Activated naive CD8-positive, alpha-beta T cell treated with anti-CD3 and anti-CD28 coated beads for 36 hours (primary cell): ENCODE results near the gene STK10. TPM values are rescaled to one million over a fixed set of nuclear protein-coding genes. Genes with fewer than 3 reads are reported as not detected.
A peak's percentile ranks its signal among the peaks of the same experiment; 100 is the strongest.

Experiments
- DNase-seq: peaks from one replicate; pipeline ENCODE4 v3.0.0; 2021
- H3K27ac Mint-ChIP-seq: one replicate; pipeline ENCODE4 v1.8.0; 2022; ENCODE audit warnings: mild to moderate bottlenecking, moderate library complexity, mixed read lengths
- H3K27me3 Mint-ChIP-seq: one replicate; pipeline ENCODE4 v1.8.0; 2022; ENCODE audit warnings: mild to moderate bottlenecking, mixed read lengths
- H3K36me3 Mint-ChIP-seq: one replicate; pipeline ENCODE4 v1.8.0; 2021; ENCODE audit warnings: mild to moderate bottlenecking, mixed read lengths
- H3K4me1 Mint-ChIP-seq: one replicate; pipeline ENCODE4 v1.8.0; 2021; ENCODE audit warnings: mixed read lengths
- H3K4me3 Mint-ChIP-seq: one replicate; pipeline ENCODE4 v1.8.0; 2022; ENCODE audit warnings: mild to moderate bottlenecking, moderate library complexity, mixed read lengths
- H3K9me3 Mint-ChIP-seq: one replicate; pipeline ENCODE4 v1.8.0; 2022; ENCODE audit warnings: mixed read lengths
- total RNA-seq, 2 experiments: library from RNA; stranded (reverse); gene quantifications; one replicate each; pipeline ENCODE4 v1.2.3, GENCODE V29; 2021

STK10 gene
- total RNA-seq, 2 experiments from 2014 or later = 83.7 to 93.2 TPM

DNA sequence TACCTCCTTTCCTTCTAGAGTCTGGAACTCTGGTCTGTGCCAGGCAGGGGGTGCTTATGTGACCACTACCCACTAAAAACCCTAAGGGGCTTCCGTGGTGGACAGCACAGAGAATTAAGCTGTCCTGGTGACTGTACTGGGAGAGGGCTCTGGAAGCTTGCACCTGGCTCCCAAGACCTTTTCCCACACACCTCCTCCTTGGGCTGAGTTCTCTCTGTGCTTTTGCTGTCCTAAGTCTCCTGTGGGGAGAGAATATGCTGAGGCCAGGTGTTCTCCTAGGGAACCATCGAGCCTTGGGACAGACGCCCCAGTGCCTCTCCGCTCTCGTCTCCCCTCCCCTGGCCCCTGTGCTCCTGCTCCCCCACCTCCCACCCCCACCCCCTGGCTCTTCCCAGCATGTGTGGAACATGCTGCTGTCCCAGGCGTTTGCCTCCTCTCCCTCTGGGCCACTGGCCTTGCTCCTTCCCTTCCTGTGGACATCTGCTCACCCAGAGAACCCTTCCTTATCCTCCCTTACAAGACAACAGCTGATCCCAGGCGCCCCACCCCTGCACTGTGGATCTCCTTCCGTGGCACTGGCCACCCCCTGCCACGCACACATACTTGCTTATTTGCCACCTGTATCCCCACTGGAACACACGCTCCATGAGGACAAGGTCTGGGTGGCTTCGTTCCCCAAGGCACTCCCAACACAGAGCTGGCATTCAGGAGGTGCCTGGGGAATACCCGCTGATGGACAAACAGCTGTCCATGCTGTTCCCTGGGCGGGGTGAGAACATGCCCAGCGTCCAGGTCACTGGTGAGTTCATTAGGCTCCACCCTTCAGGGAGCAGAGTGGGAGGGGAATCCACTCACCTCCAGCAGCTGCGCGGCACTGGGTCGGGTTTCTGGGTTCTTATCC is 83.0 kb downstream of the STK10 start:
- Mint-ChIP-seq H3K4me1 (peaks cover 44% of the 10 kb centered on the region), H3K9me3 (no peaks in the 10 kb centered on the region), H3K27ac (peak overlapping the region; percentile 54), H3K36me3 (peaks cover 36% of the 10 kb centered on the region), H3K27me3 (no peaks in the 10 kb centered on the region), H3K4me3 (no peak overlapping the region)
- DNase-seq = no peak

DNA sequence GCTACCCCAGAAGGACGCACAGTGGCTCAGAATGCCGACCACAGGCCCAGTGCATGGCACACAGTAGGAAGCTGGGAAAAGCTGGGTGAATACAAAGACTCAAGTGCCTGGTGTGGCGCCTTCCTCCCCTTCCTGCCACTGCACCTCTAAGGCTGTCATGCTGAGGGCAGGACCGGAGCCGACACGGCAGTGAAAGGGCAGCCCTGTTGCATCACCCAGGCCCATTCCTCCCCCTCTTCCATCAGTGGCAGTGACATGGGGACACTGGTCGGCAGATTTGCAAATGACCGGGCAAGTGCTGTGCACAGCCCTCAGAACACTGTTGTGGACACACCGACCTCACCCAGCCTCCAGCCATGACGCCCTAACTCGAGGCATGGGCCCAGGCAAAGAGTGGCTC is 84.0 kb downstream of the STK10 start:
- peak overlapping the region; percentile 51 for H3K27ac Mint-ChIP-seq
- H3K4me3 Mint-ChIP-seq = no peak overlapping the region
- H3K27me3 Mint-ChIP-seq = no peaks in the 10 kb centered on the region
- no peaks in the 10 kb centered on the region for H3K9me3 Mint-ChIP-seq
- no peak for DNase-seq
- peaks cover 33% of the 10 kb centered on the region for H3K4me1 Mint-ChIP-seq
- H3K36me3 Mint-ChIP-seq = peaks cover 26% of the 10 kb centered on the region

DNA sequence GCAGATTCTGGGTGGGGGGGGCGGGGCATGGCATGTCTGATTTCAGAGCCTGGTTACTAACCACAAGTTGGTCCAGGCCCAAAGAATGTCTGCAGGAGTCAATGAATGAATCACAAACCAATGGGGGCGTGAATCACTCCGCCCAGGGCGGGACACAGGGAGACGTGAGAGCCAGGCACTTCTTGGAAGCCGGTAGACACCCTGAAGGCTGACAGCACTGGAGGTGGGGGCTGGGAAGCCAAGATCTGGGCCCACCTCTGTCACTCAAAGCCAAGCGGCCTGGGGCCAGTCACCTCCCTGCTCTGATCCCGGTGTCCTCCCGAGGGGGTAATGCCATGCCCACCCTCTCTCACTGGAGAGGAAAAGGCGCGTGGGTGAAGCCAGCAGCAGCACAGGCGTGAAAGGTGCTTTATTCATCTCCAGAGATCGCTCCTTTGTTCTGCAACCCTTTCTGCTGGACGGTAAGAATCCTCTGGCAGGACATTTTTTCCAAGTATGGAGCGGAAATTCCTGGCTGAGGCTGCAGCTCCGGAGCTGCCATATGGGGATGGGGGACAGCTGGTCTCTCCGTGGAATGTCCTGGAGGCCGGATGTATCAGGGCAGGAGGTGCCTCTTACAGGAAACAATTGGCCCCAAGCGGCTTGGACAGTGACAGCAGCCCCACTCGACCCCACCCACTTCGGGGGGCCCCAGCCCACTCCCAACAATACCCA is 85.0 kb downstream of the STK10 start:
- Mint-ChIP-seq H3K27ac (peak overlapping the region; percentile 51), H3K27me3 (no peaks in the 10 kb centered on the region), H3K4me3 (no peak overlapping the region), H3K4me1 (peaks cover 28% of the 10 kb centered on the region), H3K9me3 (no peaks in the 10 kb centered on the region), H3K36me3 (peaks cover 28% of the 10 kb centered on the region)
- no peak for DNase-seq

DNA sequence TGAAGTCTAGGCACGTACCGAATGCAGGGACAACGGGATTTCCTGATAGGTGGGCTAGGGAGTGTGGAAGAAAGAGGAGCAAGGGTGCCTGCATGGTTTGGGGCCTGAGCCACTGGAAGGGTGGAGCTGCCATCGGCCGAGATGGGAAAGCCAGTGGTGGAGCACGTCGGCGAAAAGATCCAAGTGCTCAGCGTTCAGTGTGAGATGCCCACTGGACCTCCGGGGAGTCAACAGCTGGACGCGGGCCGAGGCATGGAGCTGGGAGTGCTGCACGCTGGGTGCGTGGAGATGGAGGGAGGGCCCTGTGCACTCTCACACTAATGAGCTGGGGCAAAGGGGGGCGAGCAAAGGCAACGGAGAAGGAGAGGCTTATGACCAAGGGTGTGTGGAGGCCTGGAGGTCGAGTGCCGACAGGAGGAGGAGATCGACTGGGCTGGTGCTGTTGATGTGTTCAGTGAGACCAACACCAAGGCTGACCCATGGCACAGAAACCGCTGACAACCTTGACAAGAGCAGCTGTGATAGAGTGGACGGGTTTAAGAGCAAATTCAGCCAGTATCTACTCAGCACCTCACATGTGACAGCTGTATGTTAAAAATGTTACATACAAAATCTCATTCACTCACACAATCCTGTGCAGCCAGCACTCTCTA is 85.7 kb downstream of the STK10 start:
- no peak for DNase-seq
- Mint-ChIP-seq H3K4me3 (no peak overlapping the region), H3K36me3 (peaks cover 28% of the 10 kb centered on the region), H3K9me3 (no peaks in the 10 kb centered on the region), H3K27ac (no peak overlapping the region), H3K4me1 (peaks cover 21% of the 10 kb centered on the region), H3K27me3 (no peaks in the 10 kb centered on the region)

DNA sequence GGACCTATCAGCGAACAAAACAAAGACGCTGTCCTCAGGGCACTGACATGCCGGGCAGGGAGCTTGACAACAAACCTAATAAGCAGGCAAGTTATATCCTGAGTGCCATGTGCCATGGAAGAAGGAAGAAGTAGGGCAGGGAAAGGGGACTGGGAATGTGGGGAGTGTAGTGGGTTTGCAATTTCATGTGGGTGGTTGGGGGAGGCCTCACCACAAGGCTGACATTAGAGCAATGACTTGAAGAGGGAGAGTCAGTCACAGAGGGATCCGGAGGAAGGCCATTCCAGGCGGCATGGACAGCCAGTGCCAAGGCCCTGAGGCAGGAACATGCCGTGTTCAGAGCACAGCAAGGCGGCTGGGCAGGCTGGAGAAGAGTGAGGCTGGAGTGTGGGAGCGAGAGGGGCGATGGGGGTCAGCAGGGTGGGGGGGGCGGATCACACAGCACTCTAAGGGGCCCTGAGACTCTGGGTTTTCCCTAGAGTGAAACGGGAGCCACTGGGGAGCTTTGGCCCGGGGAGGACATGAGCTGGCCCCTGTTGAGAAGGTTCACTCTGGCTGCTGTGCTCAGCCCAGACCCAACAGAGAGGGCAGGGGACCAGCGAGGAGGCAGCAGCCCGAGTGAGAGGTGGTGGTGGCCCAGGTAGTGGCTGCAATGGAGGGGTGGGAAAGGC is 86.3 kb downstream of the STK10 start:
- Mint-ChIP-seq H3K27ac (no peak overlapping the region), H3K27me3 (no peaks in the 10 kb centered on the region), H3K36me3 (peaks cover 28% of the 10 kb centered on the region)

DNA sequence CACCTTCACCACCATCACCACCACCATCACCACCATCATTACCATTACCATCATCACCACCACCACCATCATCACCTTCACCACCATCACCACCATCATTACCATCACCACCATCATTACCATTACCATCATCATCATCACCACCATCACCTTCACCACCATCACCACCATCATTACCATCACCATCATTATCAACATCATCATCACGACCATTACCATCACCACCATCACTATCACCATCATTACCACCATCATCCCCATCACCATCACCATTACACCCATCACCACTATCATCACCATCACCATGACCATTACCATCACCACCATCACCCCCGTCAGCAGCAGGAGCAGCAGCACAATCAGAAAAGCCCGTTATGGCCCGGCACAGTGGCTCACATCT is 89.1 kb downstream of the STK10 start:
- Mint-ChIP-seq H3K36me3 (peaks cover 21% of the 10 kb centered on the region), H3K4me1 (peaks cover 12% of the 10 kb centered on the region), H3K4me3 (no peak overlapping the region), H3K27ac (no peak overlapping the region), H3K9me3 (no peaks in the 10 kb centered on the region), H3K27me3 (no peaks in the 10 kb centered on the region)
- no peak for DNase-seq

More for the DNA sequence above, 86.3 kb downstream of the STK10 start:
- H3K9me3 Mint-ChIP-seq = no peaks in the 10 kb centered on the region
- H3K4me3 Mint-ChIP-seq = no peak overlapping the region
- H3K4me1 Mint-ChIP-seq = peaks cover 14% of the 10 kb centered on the region
- no peak for DNase-seq

DNA sequence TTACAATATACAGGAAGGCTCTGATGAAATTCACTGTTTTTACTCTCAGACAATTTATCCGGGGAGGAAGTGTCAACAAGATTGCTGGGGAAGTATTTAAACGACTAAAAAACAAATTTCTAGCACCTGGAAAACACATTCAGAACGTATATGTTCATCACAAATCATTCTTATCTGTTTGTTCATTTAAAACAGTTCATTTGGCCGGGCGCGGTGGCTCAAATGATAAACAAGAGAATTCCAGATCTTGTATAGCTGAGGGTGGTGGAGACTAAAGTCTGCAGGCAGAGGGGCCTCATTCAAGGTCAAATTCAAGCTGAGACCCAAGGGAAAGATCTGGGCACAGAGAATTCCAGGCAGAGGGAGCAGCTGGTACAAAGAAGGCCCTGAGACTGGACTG is 90.0 kb downstream of the STK10 start:
- peaks cover 16% of the 10 kb centered on the region for H3K36me3 Mint-ChIP-seq
- no peaks in the 10 kb centered on the region for H3K9me3 Mint-ChIP-seq
- H3K27ac Mint-ChIP-seq = no peak overlapping the region
- no peak overlapping the region for H3K4me3 Mint-ChIP-seq
- no peak for DNase-seq
- no peaks in the 10 kb centered on the region for H3K27me3 Mint-ChIP-seq
- peaks cover 8% of the 10 kb centered on the region for H3K4me1 Mint-ChIP-seq

DNA sequence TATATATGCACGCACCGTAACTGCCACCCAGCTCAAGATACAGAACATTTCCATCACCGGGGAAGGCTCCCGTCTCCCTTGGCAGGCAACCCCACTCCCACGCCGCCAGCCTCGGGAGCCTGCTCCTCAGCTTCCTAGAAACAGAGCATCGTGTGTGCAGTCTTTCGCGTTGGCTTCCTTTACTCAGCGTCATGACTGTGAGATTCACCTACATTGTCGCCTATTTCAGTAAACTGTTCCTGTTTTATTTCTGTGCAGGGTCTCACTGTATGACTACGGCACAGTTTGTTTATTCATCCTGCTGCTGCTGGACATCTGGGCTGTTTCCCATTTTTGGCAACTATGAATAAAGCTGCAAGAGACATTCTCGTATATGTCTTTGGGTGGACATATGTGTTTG is 90.7 kb downstream of the STK10 start:
- H3K27ac Mint-ChIP-seq = peak overlapping the region; percentile 28
- H3K4me1 Mint-ChIP-seq = peaks cover 8% of the 10 kb centered on the region
- peaks cover 14% of the 10 kb centered on the region for H3K36me3 Mint-ChIP-seq

DNA sequence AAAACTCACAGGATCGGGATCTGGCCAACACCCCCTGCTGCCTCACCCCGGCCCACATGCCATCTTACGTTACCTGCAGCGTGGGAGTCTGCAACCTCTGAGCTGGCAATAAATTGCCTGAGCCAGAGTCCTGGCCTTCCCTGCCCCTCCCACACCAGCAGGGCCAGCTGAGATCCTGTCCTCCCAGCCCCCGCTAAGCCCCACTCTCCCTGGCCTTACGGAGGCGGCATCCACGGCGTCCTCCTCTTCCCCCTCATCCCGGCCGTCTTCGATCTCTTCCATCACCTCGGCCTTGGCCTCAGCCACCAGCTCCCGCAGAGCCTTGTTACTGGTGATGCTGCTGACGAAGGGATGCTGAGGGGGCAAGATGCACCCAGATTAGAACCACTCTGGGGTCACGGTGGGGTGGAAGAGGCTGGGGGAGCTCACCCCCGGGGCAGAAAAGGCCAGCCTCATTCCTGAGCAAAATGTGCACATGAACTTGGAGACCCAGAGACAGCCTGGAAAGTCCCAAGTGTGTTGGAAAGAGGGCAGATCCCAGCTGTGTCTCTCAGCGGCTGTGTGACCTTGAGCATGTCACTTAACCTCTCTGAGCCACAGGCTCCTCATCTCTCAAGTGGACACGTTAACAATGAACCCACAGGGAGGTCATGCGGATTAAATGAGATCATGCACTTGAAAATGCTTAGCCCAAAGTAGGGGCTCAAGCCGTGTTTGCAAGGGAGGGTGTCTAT is 91.7 kb downstream of the STK10 start:
- Mint-ChIP-seq H3K4me1 (peaks cover under 1% of the 10 kb centered on the region), H3K36me3 (peaks cover 8% of the 10 kb centered on the region), H3K27ac (peak overlapping the region; percentile 65), H3K4me3 (no peak overlapping the region), H3K9me3 (no peaks in the 10 kb centered on the region), H3K27me3 (no peaks in the 10 kb centered on the region)
- DNase-seq = no peak

More for the DNA sequence above, 90.7 kb downstream of the STK10 start:
- no peaks in the 10 kb centered on the region for H3K27me3 Mint-ChIP-seq
- H3K9me3 Mint-ChIP-seq = no peaks in the 10 kb centered on the region
- H3K4me3 Mint-ChIP-seq = no peak overlapping the region
- no peak for DNase-seq

DNA sequence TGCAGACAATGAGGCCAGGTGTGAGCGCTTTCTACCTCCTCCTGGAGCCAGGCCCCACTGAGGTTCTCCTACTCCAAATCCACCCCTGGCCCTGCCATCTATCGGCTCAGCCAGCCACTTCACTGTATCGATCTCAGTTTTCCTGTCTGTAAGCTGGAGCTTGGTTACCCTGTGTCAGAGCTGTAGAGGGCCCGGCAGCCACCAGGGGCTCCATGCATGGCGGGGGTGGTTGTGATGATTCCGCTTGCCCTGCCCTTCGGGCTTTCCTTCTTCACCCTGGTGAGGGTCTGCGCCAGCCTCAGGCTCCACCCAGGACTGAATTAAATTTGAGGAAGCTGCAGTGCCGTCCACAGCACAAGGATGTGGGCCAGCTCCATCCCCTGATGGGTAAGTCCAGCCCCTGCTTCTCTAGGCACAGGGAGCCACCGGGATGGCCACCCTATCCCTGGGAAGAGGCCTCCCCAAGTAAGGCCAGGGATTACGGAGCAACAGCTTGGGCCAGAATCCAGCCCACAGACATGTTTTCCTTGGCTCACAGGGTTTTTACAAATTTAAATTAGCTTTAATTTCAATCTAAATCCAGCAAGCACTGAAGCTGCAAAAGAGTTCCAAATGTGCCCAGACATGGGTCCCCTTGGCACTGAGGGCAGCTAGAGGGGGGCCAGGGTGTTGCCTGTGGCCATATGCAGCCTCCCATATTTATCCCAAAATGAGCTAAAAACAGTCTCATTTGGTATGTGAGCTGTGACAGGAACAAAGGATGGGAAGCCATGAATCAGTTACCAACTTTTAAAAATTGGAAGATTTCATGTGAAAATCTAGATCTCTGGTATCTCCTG is 92.4 kb downstream of the STK10 start:
- Mint-ChIP-seq H3K27me3 (no peaks in the 10 kb centered on the region), H3K9me3 (no peaks in the 10 kb centered on the region), H3K4me1 (no peaks in the 10 kb centered on the region), H3K4me3 (no peak overlapping the region), H3K27ac (peak overlapping the region; percentile 44), H3K36me3 (peaks cover 14% of the 10 kb centered on the region)
- DNase-seq = no peak

DNA sequence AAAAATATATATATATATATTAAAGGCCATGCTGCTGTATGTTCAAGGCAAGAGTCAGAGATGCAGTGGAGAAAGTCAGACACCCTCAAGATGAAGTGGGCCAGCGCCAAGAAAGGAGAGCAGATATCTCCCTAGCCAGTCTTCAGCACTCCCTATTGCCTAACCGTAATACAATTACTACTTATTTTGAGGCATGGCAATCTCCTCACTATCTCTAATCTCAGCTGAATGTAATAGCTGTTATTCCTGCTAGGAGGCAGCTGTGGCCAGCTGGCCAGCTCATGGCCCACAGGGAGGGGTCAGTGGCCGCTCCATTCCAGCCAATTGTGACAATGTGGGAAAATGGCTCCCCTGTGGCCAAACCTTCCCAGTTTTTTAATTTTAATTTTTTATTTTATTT is 94.1 kb downstream of the STK10 start:
- no peak overlapping the region for H3K27ac Mint-ChIP-seq

DNA sequence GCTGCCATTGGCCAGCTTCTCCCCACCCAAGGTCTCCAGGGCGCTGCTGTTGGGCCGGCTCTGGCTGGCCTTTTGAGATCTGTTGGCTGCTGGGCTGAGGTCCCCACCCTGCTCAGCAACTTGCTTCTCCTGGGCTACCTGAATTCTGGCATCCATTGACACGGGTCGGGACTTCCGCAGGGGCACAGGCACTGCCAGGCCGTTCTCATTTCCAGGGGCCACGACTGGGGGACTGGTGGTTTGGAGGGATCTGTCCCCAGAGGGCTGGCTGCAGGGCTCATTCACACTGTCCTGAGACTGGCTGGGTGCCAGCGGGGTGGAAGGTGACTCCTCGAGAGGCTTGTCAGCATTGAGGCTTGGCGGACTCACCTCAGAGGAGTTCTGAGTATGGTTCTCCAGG is 94.5 kb downstream of the STK10 start:
- Mint-ChIP-seq H3K27ac (no peak overlapping the region), H3K36me3 (peaks cover 22% of the 10 kb centered on the region), H3K4me1 (no peaks in the 10 kb centered on the region)

More for the DNA sequence above, 94.1 kb downstream of the STK10 start:
- no peak for DNase-seq
- H3K36me3 Mint-ChIP-seq = peaks cover 26% of the 10 kb centered on the region
- H3K4me1 Mint-ChIP-seq = no peaks in the 10 kb centered on the region
- H3K4me3 Mint-ChIP-seq = no peak overlapping the region
- H3K9me3 Mint-ChIP-seq = no peaks in the 10 kb centered on the region
- H3K27me3 Mint-ChIP-seq = no peaks in the 10 kb centered on the region

DNA sequence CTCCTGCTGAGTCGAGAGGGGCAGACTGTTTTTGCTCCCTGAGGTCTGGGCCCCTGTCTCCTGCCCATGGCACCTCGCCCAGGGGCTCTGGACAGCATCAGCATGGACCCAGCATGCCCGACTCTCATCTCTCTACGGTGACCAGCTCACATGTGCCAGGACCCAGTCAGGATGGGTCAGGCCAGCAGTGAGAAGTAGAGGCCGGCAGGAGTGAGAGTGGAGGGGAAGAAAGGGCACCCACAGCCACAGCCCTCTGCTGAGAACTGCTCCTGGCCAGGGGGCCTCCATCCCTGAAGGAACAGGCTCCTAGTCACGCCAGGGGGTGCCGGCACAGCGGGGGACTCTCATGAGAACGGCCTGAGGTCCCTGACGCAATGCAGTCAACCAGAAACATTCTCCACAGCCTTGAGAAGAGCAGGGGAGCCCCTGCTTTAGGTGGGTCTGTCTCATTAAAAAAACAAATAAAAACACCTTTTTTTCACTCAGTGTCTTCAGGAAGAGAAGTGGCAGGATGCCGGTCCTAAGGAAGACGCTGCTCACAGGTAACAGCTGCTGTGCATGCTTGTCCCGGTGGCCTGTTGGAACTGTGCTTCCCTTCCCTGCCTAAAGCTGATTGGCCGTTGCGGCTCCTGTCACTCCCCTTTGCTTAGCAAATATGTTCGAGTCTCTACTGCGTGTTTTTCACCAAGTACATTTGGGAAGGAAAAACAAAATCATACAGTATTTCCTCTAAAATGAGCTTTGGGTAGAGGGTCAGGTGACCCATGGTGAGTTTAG is 95.9 kb downstream of the STK10 start:
- H3K27ac Mint-ChIP-seq = no peak overlapping the region
- no peaks in the 10 kb centered on the region for H3K27me3 Mint-ChIP-seq
- H3K4me3 Mint-ChIP-seq = no peak overlapping the region
- H3K9me3 Mint-ChIP-seq = no peaks in the 10 kb centered on the region
- H3K4me1 Mint-ChIP-seq = no peaks in the 10 kb centered on the region
- DNase-seq = no peak
- H3K36me3 Mint-ChIP-seq = peaks cover 22% of the 10 kb centered on the region

More for the DNA sequence above, 94.5 kb downstream of the STK10 start:
- H3K9me3 Mint-ChIP-seq = no peaks in the 10 kb centered on the region
- no peak overlapping the region for H3K4me3 Mint-ChIP-seq
- H3K27me3 Mint-ChIP-seq = no peaks in the 10 kb centered on the region
- no peak for DNase-seq
